NT2/D1 (cell line): ENCODE measurements around the gene ADAMTS16.

ENCODE experiments used
- SUZ12 ChIP-seq: IDR thresholded peaks from 2 replicates; pipeline ENCODE4 v1.6.1; 2011; ENCODE audit not compliant: insufficient read length, insufficient read depth; ENCODE audit errors: extremely low read depth
- YY1 ChIP-seq: IDR thresholded peaks from 2 replicates; pipeline ENCODE4 v1.6.1; 2011; ENCODE audit not compliant: insufficient read length, insufficient read depth

GRCh38 chr5:5220901-5221631 is 80.9 kb downstream of the ADAMTS16 start:
- TF ChIP-seq YY1 (no peak), SUZ12 (no peak)
